COLO829 (cell line): ENCODE results near the gene TRIM72.
A peak's percentile ranks its signal among the peaks of the same experiment; 100 is the strongest.
"Not testable (repeated sequence)": the region's sequence is repeated elsewhere in the genome, so short reads cannot be mapped to it uniquely, and the experiment has no call there.

Source experiments
- DNase-seq: peaks from one replicate; pipeline ENCODE4 v3.0.0; 2012; ENCODE audit warnings: low spot score

The TRIM72 gene

GRCh38 chr16:31190818-31191444, 23.0 kb upstream of the TRIM72 start:
- DNase-seq = no peak

GRCh38 chr16:31191697-31192428, 22.1 kb upstream of the TRIM72 start:
- DNase-seq = no peak

- no peak for DNase-seq
Measured at GRCh38 chr16:31192856-31193642, 20.9 kb upstream of the TRIM72 start.

- no peak for DNase-seq
Measured at GRCh38 chr16:31193874-31194273, 20.0 kb upstream of the TRIM72 start.

- DNase-seq = no peak
Measured at GRCh38 chr16:31194898-31195297, 19.0 kb upstream of the TRIM72 start.

GRCh38 chr16:31195861-31196260, 18.1 kb upstream of the TRIM72 start:
- DNase-seq = not testable (repeated sequence)

- no peak for DNase-seq
Measured at GRCh38 chr16:31196324-31197088, 17.4 kb upstream of the TRIM72 start.

- no peak for DNase-seq
Measured at GRCh38 chr16:31198207-31198882, 15.6 kb upstream of the TRIM72 start.

GRCh38 chr16:31199430-31200041, 14.4 kb upstream of the TRIM72 start:
- DNase-seq = no peak

GRCh38 chr16:31200111-31200510, 13.8 kb upstream of the TRIM72 start:
- DNase-seq = not testable (repeated sequence)

GRCh38 chr16:31200821-31201568, 12.9 kb upstream of the TRIM72 start:
- peak; percentile 27 for DNase-seq

- no peak for DNase-seq
Measured at GRCh38 chr16:31201582-31202413, 12.1 kb upstream of the TRIM72 start.

GRCh38 chr16:31202414-31203375, 11.2 kb upstream of the TRIM72 start, which contains the start of gene PYCARD:
Gene PYCARD, minus strand, starts transcription at chr16:31202760. Its CDS starts 70 bp downstream, at chr16:31202690.
- no peak for DNase-seq

GRCh38 chr16:31204871-31205666, 8.8 kb upstream of the TRIM72 start:
- DNase-seq = no peak

GRCh38 chr16:31206776-31207175, 7.1 kb upstream of the TRIM72 start:
- no peak for DNase-seq

GRCh38 chr16:31213342-31213741, 577 bp upstream of the TRIM72 start:
- no peak for DNase-seq

GRCh38 chr16:31214708-31215286, 878 bp downstream of the TRIM72 start:
- no peak for DNase-seq
